Suprapubic skin (tissue), 4 donors: Measurements from ENCODE around the gene PLA2G2D. TPM values are rescaled to one million over a fixed set of nuclear protein-coding genes. Genes with fewer than 3 reads are reported as not detected.

Experiments used
- DNase-seq, 2 donors: peaks; one replicate each; pipeline ENCODE4 v3.0.0-alpha.2; 2019; ENCODE audit warnings: low spot score in 2 of 2
- H3K27ac ChIP-seq: fragments of 200-600 bp; sonication (generic); one replicate; pipeline ENCODE4 v1.5.1; 2019
- H3K27me3 ChIP-seq: fragments of 200-600 bp; sonication (generic); one replicate; pipeline ENCODE4 v1.5.1; 2019
- H3K36me3 ChIP-seq: fragments of 200-600 bp; sonication (generic); one replicate; pipeline ENCODE4 v1.5.1; 2019
- H3K4me1 ChIP-seq: fragments of 200-600 bp; sonication (generic); one replicate; pipeline ENCODE4 v1.5.1; 2019
- H3K4me3 ChIP-seq: fragments of 200-600 bp; sonication (generic); one replicate; pipeline ENCODE4 v1.5.1; 2019; ENCODE audit warnings: mild to moderate bottlenecking
- H3K9me3 ChIP-seq: fragments of 200-600 bp; sonication (generic); one replicate; pipeline ENCODE4 v1.5.1; 2019
- EP300 ChIP-seq: sonication (generic); formaldehyde crosslinking; IDR thresholded peaks from one replicate; pipeline ENCODE4 v1.6.1; 2017; ENCODE audit warnings: antibody characterized with exemption
- POLR2A ChIP-seq, 2 donors: fragments of 450-650 bp; IDR thresholded peaks; one replicate each; pipeline ENCODE4 v1.6.1; 2017; ENCODE audit warnings: antibody characterized with exemption in 2 of 2, mild to moderate bottlenecking in 2 of 2, moderate library complexity in 2 of 2
- POLR2AphosphoS5 ChIP-seq, 3 donors: sonication (generic); formaldehyde crosslinking; IDR thresholded peaks; one replicate each; pipeline ENCODE4 v1.6.1; 2017; ENCODE audit warnings: antibody characterized with exemption in 3 of 3
- WGBS: methylation state at CpG from one replicate; pipeline ENCODE4 v1.1.5; 2018; 5-methylcytosine and 5-hydroxymethylcytosine counted together
- total RNA-seq, 4 donors: library from RNA; depleted of rRNA; stranded (reverse); fragments of >200 nt; gene quantifications; one replicate each; pipeline ENCODE4 v1.1.0, GENCODE V29; 2016
- TF ChIP-seq, protein P1 (sequence below), 2 donors: fragments of 200-600 bp in 1 of 2; fragments of 450-650 bp in 1 of 2; sonication (generic) in 1 of 2; IDR thresholded peaks; one replicate each; pipeline ENCODE4 v1.5.1; 2016 to 2019; ENCODE audit warnings: antibody characterized with exemption in 2 of 2, mild to moderate bottlenecking in 1 of 2, moderate library complexity in 1 of 2

Gene PLA2G2D, protein sequence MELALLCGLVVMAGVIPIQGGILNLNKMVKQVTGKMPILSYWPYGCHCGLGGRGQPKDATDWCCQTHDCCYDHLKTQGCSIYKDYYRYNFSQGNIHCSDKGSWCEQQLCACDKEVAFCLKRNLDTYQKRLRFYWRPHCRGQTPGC
- total RNA-seq: not detected

DNA sequence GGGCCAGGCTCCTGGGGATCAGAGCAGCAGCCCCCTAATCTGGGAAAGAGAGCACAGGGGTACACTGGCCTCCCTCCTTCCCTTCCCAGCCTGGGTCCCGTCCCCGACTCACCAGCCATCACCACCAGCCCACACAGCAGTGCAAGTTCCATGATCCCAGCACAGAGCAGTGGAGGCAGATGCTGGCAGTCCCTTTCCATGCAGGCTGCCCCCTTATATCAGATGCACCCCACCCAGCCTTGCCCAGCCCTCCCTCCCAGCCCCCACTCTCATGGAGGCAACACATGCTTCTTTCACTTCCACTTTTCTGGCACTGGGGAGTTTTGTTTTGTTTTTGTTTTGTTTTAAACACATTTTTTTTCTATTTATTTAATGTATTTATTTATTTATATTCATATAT lies at the start of gene PLA2G2D:
PLA2G2D (minus strand) TSS at position 190 of the 400 bp plus-strand sequence; CDS start at position 152, 38 bp downstream.
- DNase-seq: peak in 1 of 2 donors; percentile 42
- no peaks in the 10 kb centered on the region for H3K36me3 ChIP-seq
- no peaks in the 10 kb centered on the region for H3K9me3 ChIP-seq
- 91% methylated on average over 2 of the region's 2 CpGs for WGBS
- H3K27ac ChIP-seq: no peak within 1 kb of the TSS
- no peak for TF ChIP-seq POLR2AphosphoS5 (IDR thresholded peaks at IDR 0.05)
- H3K27me3 ChIP-seq: no peaks in the 10 kb centered on the region
- H3K4me1 ChIP-seq: peaks cover 5% of the 10 kb centered on the region
- no peak within 1 kb of the TSS for H3K4me3 ChIP-seq

DNA sequence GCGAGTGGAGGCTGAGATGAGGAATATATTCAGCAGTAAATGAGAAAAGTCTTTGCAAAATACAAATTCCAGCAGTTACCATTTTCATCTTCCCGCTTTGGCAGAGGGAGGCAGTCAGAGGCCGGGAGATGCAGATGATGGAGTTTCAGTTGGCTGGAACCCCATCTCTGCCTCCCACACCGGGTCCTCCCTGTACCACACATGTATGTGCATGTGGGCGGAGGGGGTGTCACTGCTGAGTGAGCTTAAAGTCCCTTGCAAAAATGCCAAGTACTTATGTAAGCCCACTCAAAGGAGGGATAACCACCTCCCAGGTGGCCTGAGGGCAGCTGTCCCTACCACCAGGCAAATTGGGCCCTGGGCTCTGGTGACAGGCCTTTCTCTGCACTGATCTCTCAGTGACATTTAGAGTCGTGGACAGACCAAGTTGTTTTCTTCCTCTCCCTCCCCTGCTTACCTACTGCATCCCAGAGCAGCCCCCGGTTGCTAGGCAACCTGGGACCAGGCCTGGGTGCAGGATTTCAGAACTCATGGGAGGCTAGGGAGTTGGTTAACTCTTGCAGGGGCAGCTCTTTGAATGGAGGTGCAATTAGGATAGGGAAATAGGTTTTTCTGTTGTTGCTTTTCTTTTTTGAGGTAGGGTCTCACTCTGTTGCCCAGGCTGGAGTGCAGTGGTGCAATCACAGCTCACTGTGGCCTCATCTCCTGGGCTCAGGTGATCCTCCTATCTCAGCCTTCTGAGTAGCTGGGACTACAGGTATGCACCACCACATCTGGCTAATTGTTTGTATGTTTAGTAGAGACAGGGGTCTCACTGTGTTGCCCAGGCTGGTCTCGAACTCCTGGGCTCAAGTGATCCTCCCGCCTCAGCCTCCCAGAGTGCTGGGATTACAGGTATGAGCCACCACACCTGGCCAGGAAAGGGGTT lies 49.5 kb upstream of the PLA2G2D start:
- no peak overlapping the region for H3K27ac ChIP-seq
- H3K36me3 ChIP-seq: no peaks in the 10 kb centered on the region
- DNase-seq: no peak
- peaks cover 16% of the 10 kb centered on the region for H3K4me1 ChIP-seq
- H3K4me3 ChIP-seq: no peak overlapping the region
- H3K27me3 ChIP-seq: peaks cover 2% of the 10 kb centered on the region
- TF ChIP-seq, protein P1, sequence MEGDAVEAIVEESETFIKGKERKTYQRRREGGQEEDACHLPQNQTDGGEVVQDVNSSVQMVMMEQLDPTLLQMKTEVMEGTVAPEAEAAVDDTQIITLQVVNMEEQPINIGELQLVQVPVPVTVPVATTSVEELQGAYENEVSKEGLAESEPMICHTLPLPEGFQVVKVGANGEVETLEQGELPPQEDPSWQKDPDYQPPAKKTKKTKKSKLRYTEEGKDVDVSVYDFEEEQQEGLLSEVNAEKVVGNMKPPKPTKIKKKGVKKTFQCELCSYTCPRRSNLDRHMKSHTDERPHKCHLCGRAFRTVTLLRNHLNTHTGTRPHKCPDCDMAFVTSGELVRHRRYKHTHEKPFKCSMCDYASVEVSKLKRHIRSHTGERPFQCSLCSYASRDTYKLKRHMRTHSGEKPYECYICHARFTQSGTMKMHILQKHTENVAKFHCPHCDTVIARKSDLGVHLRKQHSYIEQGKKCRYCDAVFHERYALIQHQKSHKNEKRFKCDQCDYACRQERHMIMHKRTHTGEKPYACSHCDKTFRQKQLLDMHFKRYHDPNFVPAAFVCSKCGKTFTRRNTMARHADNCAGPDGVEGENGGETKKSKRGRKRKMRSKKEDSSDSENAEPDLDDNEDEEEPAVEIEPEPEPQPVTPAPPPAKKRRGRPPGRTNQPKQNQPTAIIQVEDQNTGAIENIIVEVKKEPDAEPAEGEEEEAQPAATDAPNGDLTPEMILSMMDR (IDR thresholded peaks at IDR 0.05): no peak
- H3K9me3 ChIP-seq: no peaks in the 10 kb centered on the region
- WGBS: 66% methylated on average over 9 of the region's 9 CpGs

- Histone ChIP-seq H3K27ac (no peak overlapping the region), H3K9me3 (peaks cover 4% of the 10 kb centered on the region), H3K4me1 (peaks cover 16% of the 10 kb centered on the region), H3K4me3 (no peak overlapping the region), H3K27me3 (peaks cover 2% of the 10 kb centered on the region), H3K36me3 (no peaks in the 10 kb centered on the region)
- TF ChIP-seq, protein P1 (IDR thresholded peaks at IDR 0.05): no peak
- no peak for TF ChIP-seq POLR2A (IDR thresholded peaks at IDR 0.05)
- no peak for TF ChIP-seq POLR2AphosphoS5 (IDR thresholded peaks at IDR 0.05)
- no peak for TF ChIP-seq EP300
- 90% methylated on average over 8 of the region's 8 CpGs for WGBS
- DNase-seq: no peak
Measured at GRCh38 chr1:20167126-20167525, 47.8 kb upstream of the PLA2G2D start.

DNA sequence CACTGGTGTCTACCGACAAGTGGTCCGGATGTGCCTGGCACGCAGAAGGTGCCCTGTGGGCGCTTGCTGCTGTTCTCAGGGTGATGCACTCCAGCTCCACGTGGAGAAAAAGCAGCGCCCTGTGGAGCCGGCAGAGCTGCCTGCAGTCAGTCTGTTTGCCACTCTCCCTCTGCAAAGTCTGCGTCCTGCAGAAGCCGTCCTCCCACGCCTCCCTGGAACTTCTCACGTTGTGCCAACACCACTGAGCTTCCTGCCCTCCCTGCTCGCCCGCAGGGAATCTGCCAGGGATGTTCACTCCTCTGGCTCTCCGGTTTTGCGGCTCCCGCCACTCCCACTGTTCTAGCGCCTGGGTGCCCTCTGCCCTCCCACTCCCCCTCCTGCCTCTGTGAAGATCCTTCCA lies 46.7 kb upstream of the PLA2G2D start:
- TF ChIP-seq EP300 (no peak), POLR2A (IDR thresholded peaks at IDR 0.05) (no peak), POLR2AphosphoS5 (IDR thresholded peaks at IDR 0.05) (no peak)
- TF ChIP-seq, protein P1 (IDR thresholded peaks at IDR 0.05): no peak
- Histone ChIP-seq H3K4me1 (peaks cover 16% of the 10 kb centered on the region), H3K9me3 (peaks cover 8% of the 10 kb centered on the region), H3K36me3 (no peaks in the 10 kb centered on the region), H3K27me3 (peaks cover 2% of the 10 kb centered on the region), H3K4me3 (no peak overlapping the region), H3K27ac (no peak overlapping the region)
- 34% methylated on average over 15 of the region's 17 CpGs for WGBS
- DNase-seq: no peak

- H3K4me1 ChIP-seq: peaks cover 16% of the 10 kb centered on the region
- DNase-seq: no peak
- TF ChIP-seq POLR2A (IDR thresholded peaks at IDR 0.05) (no peak), EP300 (no peak), POLR2AphosphoS5 (IDR thresholded peaks at IDR 0.05) (no peak)
- TF ChIP-seq, protein P1 (IDR thresholded peaks at IDR 0.05): no peak
- no peaks in the 10 kb centered on the region for H3K36me3 ChIP-seq
- H3K4me3 ChIP-seq: no peak overlapping the region
- H3K27me3 ChIP-seq: peaks cover 2% of the 10 kb centered on the region
- no peak overlapping the region for H3K27ac ChIP-seq
- H3K9me3 ChIP-seq: peaks cover 13% of the 10 kb centered on the region
- 87% methylated on average over 16 of the region's 16 CpGs for WGBS
Measured at GRCh38 chr1:20165522-20165951, 46.2 kb upstream of the PLA2G2D start.
